ENCODE data around the gene SMAD5.

The SMAD5 gene

GRCh38 chr5:136230176-136230575 is 97.5 kb downstream of the SMAD5 start:
- DNase-seq (ENCODE audit: low read depth) = peak; percentile 8
- H3K4me3 ChIP-seq (ENCODE audit: control insufficient read depth, low read depth, low read length) = no peak overlapping the region
- TF ChIP-seq, protein P1, sequence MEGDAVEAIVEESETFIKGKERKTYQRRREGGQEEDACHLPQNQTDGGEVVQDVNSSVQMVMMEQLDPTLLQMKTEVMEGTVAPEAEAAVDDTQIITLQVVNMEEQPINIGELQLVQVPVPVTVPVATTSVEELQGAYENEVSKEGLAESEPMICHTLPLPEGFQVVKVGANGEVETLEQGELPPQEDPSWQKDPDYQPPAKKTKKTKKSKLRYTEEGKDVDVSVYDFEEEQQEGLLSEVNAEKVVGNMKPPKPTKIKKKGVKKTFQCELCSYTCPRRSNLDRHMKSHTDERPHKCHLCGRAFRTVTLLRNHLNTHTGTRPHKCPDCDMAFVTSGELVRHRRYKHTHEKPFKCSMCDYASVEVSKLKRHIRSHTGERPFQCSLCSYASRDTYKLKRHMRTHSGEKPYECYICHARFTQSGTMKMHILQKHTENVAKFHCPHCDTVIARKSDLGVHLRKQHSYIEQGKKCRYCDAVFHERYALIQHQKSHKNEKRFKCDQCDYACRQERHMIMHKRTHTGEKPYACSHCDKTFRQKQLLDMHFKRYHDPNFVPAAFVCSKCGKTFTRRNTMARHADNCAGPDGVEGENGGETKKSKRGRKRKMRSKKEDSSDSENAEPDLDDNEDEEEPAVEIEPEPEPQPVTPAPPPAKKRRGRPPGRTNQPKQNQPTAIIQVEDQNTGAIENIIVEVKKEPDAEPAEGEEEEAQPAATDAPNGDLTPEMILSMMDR (conservative IDR thresholded peaks at IDR 0.05; ENCODE audit: control insufficient read depth, insufficient read depth, low read depth, low read length) = no peak

GRCh38 chr5:136232316-136232715 is 99.7 kb downstream of the SMAD5 start:
- TF ChIP-seq, protein P1 (conservative IDR thresholded peaks at IDR 0.05; ENCODE audit: control insufficient read depth, insufficient read depth, low read depth, low read length) = no peak
- H3K4me3 ChIP-seq (ENCODE audit: control insufficient read depth, low read depth, low read length) = no peak overlapping the region
- no peak for DNase-seq (ENCODE audit: low read depth)
